Measurements from ENCODE around the gene LRR1.
"Not testable (repeated sequence)": the region's sequence is repeated elsewhere in the genome, so short reads cannot be mapped to it uniquely, and the experiment has no call there.

Gene LRR1

DNA sequence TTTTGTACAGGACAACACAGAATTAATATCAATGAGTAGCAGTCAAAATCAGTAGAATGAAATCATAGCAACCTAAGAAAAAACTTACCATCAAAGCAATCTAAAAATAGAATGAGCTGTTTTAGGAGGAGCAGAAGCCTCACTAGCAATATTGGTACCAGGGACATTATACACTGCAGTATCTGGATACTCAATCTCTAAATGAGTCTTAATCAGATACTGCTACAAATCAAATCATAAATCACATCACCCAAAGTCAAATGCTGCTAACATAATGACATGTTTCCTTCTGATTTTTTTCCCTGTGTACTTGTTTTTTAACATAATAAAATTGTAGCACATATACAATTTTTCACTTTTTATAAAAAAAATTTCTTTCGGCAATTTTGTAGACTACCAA lies 20.6 kb upstream of the LRR1 start:
- H3K4me3 ChIP-seq (ENCODE audit: low read depth, low read length), result no peak overlapping the region
- DNase-seq (ENCODE audit: low read depth, low spot score), result no peak
- TF ChIP-seq, protein P1, sequence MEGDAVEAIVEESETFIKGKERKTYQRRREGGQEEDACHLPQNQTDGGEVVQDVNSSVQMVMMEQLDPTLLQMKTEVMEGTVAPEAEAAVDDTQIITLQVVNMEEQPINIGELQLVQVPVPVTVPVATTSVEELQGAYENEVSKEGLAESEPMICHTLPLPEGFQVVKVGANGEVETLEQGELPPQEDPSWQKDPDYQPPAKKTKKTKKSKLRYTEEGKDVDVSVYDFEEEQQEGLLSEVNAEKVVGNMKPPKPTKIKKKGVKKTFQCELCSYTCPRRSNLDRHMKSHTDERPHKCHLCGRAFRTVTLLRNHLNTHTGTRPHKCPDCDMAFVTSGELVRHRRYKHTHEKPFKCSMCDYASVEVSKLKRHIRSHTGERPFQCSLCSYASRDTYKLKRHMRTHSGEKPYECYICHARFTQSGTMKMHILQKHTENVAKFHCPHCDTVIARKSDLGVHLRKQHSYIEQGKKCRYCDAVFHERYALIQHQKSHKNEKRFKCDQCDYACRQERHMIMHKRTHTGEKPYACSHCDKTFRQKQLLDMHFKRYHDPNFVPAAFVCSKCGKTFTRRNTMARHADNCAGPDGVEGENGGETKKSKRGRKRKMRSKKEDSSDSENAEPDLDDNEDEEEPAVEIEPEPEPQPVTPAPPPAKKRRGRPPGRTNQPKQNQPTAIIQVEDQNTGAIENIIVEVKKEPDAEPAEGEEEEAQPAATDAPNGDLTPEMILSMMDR (IDR thresholded peaks at IDR 0.05; ENCODE audit: insufficient read depth, low read length, missing control alignments), result no peak
- ChIA-PET POLR2A (no interaction called here), CTCF (interaction anchor here (1.0 kb wide), 2 partner anchors 9 to 37 kb away, joined by 3 to 5 read pairs; no protein-coding TSS in a partner anchor)

GRCh38 chr14:49579841-49580240 lies 18.9 kb upstream of the LRR1 start:
- CTCF ChIA-PET, result interaction anchor here (1.3 kb wide), 1 partner anchor 118 kb away, joined by 5 read pairs; no protein-coding TSS in a partner anchor

GRCh38 chr14:49581209-49582112 lies 17.3 kb upstream of the LRR1 start:
- no peak overlapping the region for H3K4me3 ChIP-seq (ENCODE audit: low read depth, low read length)
- CTCF ChIA-PET, result no interaction called here
- DNase-seq (ENCODE audit: low read depth, low spot score), result no peak
- POLR2A ChIA-PET, result no interaction called here
- TF ChIP-seq, protein P1 (IDR thresholded peaks at IDR 0.05; ENCODE audit: insufficient read depth, low read length, missing control alignments), result no peak

More at GRCh38 chr14:49579841-49580240, 18.9 kb upstream of the LRR1 start:
- H3K4me3 ChIP-seq (ENCODE audit: low read depth, low read length), result no peak overlapping the region
- DNase-seq (ENCODE audit: low read depth, low spot score), result no peak
- TF ChIP-seq, protein P1 (IDR thresholded peaks at IDR 0.05; ENCODE audit: insufficient read depth, low read length, missing control alignments), result no peak
- POLR2A ChIA-PET, result interaction anchor here (0.6 kb wide), 1 partner anchor 15 kb away, joined by 3 read pairs; no protein-coding TSS in a partner anchor

- H3K4me3 ChIP-seq (ENCODE audit: low read depth, low read length), result no peak overlapping the region
- DNase-seq (ENCODE audit: low read depth, low spot score), result no peak
- POLR2A ChIA-PET, result no interaction called here
- TF ChIP-seq, protein P1 (IDR thresholded peaks at IDR 0.05; ENCODE audit: insufficient read depth, low read length, missing control alignments), result no peak
- CTCF ChIA-PET, result no interaction called here
These were observed 16.4 kb upstream of the LRR1 start for GRCh38 chr14:49582113-49582977.

DNA sequence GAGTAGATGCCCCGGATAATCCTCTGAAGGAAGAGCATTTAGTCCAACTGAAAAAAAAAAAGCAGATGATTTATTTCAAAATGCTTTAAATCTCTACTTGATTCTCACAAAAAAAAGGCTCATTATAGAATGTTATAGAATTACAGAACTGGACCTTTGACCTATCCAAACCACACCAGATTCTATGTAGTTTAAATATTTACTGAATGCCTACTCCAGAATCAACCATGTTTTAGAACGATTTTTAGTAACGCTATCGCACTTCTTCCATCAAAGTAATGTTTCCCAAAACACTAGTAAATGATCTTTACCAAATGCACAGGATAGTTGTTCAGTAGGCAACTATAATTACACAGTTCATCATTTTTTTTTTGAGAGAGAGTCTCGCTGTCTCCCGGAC lies 15.1 kb upstream of the LRR1 start:
- ChIA-PET CTCF (no interaction called here), POLR2A (no interaction called here)
- TF ChIP-seq, protein P1 (IDR thresholded peaks at IDR 0.05; ENCODE audit: insufficient read depth, low read length, missing control alignments), result no peak
- no peak overlapping the region for H3K4me3 ChIP-seq (ENCODE audit: low read depth, low read length)
- DNase-seq (ENCODE audit: low read depth, low spot score), result no peak

DNA sequence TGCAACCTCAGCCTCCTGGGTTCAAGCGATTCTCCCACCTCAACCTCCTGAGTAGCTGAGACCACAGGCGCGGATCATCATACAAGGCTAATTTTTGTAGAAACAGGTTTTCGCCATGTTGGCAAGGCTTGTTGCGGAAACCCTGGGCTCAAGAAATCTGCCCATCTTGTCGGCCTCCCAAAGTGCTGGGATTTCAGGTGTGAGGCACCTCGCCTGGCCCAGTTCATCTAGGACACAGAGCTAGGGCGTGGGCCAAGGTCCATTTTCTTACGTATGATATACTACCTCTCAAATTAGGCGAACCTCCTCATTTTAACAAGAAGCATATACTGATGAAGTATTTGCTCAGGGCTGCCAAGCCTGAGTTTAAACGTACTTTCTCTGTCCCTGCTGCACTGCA lies 14.7 kb upstream of the LRR1 start:
- POLR2A ChIA-PET, result no interaction called here
- TF ChIP-seq, protein P1 (IDR thresholded peaks at IDR 0.05; ENCODE audit: insufficient read depth, low read length, missing control alignments), result no peak
- CTCF ChIA-PET, result interaction anchor here (1.1 kb wide), 1 partner anchor 249 kb away, joined by 3 read pairs; no protein-coding TSS in a partner anchor
- peak overlapping the region; percentile 10; the same call in 1 of the 2 replicates for H3K4me3 ChIP-seq (ENCODE audit: low read depth, low read length)
- no peak for DNase-seq (ENCODE audit: low read depth, low spot score)

GRCh38 chr14:49584981-49585640 lies 13.6 kb upstream of the LRR1 start:
- CTCF ChIA-PET, result interaction anchor here (1.0 to 4.5 kb wide), 4 partner anchors 37 to 248 kb away, joined by 3 to 30 read pairs (median 6); partner anchors contain the start of genes KLHDC2, MGAT2 and RPL36AL
- POLR2A ChIA-PET, result interaction anchor here (1.2 kb wide), 1 partner anchor 183 kb away, joined by 5 read pairs; the partner anchor contains the start of gene KLHDC2
- DNase-seq (ENCODE audit: low read depth, low spot score), result not testable (repeated sequence)
- H3K4me3 ChIP-seq (ENCODE audit: low read depth, low read length), result peak overlapping the region; percentile 84
